VCaP (cell line): Measurements from ENCODE around the gene VDR.
A peak's percentile ranks its signal among the peaks of the same experiment; 100 is the strongest.
"Not testable (repeated sequence)": the region's sequence is repeated elsewhere in the genome, so short reads cannot be mapped to it uniquely, and the experiment has no call there.

Experiments
- H3K27ac ChIP-seq: fragments of 450-650 bp; 2 replicates; pipeline ENCODE4 v1.5.1; 2017
- TF ChIP-seq, protein P1 (sequence below): fragments of 450-650 bp; conservative IDR thresholded peaks from 2 replicates; pipeline ENCODE4 v1.5.1; 2017; ENCODE audit warnings: mild to moderate bottlenecking, moderate library complexity

VDR gene

DNA sequence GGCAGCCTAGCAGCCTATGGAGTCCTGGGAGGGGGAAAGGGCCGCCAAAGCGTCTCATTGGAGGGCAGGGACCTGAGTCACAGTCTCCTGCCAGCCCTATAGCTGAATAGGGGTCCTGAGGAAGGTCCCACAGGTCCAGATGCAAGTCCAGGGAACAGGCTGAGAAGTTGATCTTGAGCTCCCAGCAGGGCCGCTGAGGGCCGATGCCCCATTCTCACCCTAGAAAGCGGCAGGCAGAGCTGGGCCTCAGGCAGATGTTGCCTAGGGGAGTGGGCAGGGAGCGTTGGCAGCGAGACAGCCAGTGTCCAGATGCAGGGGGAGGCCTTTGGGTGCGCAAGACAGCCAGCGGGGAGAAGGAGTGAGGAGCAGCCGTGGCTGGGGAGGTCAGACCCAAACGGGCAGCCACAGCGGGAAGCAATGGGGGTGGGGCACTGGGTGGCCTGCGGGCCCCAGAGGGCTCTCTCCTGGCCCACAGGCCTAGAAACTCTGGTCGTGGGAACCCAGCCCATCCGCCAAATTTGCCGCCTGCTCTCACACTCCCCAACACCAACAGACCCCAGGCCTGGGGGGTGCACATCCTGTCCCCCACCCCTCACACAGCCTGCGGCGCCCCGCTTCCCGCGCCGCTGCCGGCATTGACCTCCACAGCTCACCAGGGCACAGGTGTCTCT lies 86.2 kb downstream of the VDR start:
- H3K27ac ChIP-seq = peak overlapping the region; percentile 94
- TF ChIP-seq, protein P1, sequence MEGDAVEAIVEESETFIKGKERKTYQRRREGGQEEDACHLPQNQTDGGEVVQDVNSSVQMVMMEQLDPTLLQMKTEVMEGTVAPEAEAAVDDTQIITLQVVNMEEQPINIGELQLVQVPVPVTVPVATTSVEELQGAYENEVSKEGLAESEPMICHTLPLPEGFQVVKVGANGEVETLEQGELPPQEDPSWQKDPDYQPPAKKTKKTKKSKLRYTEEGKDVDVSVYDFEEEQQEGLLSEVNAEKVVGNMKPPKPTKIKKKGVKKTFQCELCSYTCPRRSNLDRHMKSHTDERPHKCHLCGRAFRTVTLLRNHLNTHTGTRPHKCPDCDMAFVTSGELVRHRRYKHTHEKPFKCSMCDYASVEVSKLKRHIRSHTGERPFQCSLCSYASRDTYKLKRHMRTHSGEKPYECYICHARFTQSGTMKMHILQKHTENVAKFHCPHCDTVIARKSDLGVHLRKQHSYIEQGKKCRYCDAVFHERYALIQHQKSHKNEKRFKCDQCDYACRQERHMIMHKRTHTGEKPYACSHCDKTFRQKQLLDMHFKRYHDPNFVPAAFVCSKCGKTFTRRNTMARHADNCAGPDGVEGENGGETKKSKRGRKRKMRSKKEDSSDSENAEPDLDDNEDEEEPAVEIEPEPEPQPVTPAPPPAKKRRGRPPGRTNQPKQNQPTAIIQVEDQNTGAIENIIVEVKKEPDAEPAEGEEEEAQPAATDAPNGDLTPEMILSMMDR = no peak

DNA sequence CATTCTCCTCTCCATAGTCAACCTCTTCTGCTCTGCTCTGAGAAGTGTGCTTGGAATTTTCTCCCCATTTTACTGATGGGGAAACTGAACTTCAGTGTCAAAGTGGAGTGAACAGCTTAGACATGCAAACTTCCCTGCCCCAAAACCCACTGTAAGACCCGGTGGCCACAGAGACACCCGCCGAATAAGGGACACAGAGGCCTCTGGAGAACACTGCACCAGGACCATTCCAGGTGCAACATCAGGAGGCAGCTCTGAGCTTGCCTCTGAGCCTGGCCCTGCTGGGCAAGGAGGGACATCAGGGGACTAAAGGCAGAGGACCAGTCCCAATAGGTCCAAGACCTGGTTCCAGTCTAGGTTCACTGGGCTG lies 86.8 kb downstream of the VDR start:
- H3K27ac ChIP-seq = no peak overlapping the region
- TF ChIP-seq, protein P1 = no peak

DNA sequence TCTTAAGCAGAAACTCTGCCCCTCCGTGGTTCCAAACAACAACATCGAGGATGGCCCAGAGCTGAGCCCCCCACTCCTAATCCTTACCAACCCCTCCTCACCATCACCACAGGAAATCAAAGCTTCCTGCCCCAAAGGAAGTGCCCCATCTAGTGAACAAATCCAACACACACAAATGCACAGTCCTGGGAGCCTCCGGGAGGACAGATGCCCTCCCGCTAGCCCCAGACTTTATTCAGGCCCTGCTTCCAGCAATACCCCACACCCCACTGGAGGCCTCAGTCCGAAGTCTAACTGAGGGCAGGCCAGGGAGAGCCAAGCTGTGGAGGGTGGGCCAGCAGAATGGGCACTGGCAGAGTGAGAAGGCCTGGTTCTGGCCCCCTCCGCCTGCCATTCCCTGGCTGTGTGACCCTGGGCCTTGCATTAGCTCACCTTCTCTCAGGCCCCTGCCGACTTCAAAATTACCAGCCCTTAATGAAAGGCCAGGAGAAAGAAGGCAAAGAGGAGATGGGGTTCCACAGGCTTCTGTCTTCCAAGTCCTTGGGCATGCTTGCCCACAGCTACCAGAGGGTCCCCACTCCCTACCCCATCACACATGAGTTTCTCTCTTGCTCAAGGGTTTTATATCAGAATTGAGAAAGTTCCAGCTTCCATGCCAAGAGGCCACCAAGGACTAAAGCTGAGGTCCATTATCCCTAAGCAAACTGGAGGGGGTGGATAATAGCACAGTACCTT lies 87.4 kb downstream of the VDR start:
- TF ChIP-seq, protein P1 = peak; percentile 14; the same call in 1 of the 2 replicates
- H3K27ac ChIP-seq = 0 out of 2 replicates have a peak overlapping the region, but pooled peaks have one; percentile 14

DNA sequence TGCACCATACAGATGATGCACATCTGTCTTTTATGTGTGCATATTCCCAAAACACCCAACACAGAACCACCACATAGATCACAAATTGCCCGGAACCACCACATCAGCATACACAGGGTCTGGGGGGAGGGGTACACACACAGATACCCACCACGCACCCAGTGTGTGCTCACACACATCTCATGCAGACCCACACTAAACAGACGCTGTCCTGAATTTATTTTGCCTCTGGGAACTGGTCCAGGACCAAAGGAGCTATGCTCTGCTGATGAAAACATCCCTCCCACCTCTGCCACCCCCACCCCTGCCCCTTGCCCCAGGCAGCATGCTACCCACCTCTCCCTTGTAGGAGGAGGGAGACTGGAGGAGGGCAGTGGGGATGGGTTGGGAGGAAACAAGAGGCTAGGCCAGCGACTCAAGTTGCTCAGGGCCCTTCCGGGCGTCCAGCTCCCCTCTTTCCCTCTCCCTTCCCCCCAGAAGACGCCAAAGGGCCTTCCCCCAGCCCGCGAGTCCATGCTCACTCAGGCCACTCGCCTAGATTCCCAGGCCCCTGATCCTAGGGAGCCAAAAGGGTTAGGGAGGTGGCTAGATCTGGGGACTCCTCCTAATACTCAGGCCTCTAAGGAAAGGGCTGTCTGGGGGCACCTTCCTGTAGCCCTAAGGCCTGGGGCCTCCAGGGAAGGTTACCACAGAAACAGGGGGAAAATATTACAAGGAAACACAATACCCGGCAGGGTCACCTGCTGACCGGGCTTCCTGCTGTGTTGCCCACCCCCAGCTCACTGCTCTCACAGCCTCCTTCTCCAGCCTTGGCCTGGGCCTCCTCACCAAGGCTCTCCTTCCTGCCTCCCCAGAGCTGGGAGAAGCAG lies 88.2 kb downstream of the VDR start:
- TF ChIP-seq, protein P1 = no peak
- no peak overlapping the region for H3K27ac ChIP-seq

DNA sequence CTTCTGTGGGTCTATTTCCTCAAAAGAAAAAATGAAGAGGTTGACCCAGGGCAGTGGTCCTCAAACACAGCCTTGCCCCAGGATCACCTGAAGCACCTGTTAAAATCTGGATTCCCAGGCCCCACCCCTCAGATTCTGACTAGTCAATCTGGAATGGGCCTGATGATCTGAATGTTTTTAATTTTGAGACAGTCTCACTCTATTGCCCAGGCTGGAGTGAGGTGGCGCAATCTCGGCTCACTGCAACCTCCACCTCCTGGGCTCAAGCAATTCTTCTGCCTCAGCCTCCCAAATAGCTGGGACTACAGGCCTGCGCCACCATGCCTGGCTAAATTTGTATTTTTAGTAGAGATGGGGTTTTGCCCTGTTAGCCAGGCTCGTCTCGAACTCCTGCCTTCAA lies 89.3 kb downstream of the VDR start:
- not testable (repeated sequence) for H3K27ac ChIP-seq

DNA sequence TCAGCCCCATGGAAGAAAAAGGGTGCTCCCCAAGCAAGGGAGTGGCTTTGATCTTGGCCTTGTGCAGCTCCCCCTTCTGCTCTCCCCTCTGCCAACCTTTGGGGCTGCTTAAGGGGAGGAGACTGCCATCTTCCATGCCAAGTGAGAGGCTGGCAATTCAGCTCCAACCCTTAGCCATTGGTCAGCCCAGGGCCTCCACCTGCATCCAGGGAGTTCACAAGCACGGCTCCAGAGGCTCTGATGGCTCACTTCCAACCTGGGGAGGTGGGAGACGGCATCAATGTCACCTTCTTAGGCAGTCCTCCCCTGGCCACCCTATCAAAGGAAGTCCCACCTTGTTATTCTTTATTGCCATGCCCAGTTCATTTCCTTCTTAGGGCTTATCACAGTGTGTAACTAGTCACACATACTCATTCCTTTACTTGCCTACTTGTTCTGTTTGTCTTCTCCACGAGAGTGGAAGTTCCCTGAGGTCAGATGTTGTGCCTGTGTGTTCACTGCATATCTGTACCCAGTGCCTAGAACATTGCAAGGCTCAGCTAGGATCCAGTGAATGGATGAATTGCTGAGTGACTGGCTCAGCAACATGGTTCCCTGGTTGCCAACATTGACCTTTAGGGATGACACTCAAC lies 90.1 kb downstream of the VDR start:
- TF ChIP-seq, protein P1 = no peak
- no peak overlapping the region for H3K27ac ChIP-seq

DNA sequence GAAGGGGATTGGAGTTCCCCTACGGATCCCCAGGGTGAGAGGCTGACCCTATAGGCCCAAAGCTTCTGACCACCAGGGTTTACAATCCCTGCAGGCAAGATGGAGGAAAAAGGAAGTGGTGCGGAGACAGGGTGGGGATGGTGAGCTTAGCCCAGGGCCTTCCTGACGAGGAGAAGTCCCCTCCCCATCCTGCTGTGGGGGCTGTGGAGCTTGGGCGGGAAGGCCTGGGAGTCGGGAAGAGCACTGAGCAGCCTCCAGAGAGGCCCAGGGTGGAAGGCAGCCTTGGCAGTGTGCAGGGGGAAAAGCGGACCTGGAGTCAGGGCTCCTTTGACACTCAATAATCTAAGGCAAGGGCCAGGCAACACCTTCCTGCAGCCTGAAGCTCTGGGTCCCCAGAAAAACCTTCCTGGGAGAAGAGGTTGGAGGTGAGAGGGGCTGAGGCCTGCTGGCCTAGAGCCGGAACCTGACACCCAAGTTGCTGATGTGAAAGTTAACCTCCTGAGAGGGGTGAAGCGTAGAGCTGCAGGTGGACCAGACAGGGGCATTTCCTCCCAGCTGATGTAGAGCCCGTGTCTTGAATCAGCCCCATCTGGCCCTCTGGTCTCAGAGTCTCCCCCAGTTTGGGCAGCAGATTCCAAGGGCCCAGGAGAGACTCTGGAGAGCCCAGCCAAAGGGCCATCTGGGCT lies 91.1 kb downstream of the VDR start:
- TF ChIP-seq, protein P1 = no peak
- H3K27ac ChIP-seq = no peak overlapping the region
